Heart right ventricle (tissue), 16 donors: ENCODE data around the gene CEP128. TPM values are rescaled to one million over a fixed set of nuclear protein-coding genes. Genes with fewer than 3 reads are reported as not detected.

Experiments
- ATAC-seq, 8 donors: fragments of 200-7000 bp; cut with Tn5 transposase; one replicate each; pipeline ENCODE4 v1.9.1; 2020; ENCODE audit warnings: mild to moderate bottlenecking in 8 of 8, moderate library complexity in 8 of 8, moderate number of reproducible peaks in 1 of 8
- DNase-seq, 2 donors: peaks; one replicate each; pipeline ENCODE4 v3.0.0-alpha.2; 2020
- H3K27ac ChIP-seq, 10 donors: fragments of 200-600 bp; sonication (generic) in 2 of 10; one replicate each; pipeline versions ENCODE4 v1.5.0 to v1.8.0; 2020 to 2022; ENCODE audit warnings: mild to moderate bottlenecking in 3 of 10
- H3K27me3 ChIP-seq, 7 donors: fragments of 200-600 bp; one replicate each; pipeline ENCODE4 v1.8.0; 2021 to 2022; ENCODE audit warnings: mild to moderate bottlenecking in 2 of 7
- H3K36me3 ChIP-seq, 9 donors: fragments of 200-600 bp; sonication (generic) in 1 of 9; one replicate each; pipeline versions ENCODE4 v1.5.0 to v1.8.0; 2020 to 2022; ENCODE audit warnings: mild to moderate bottlenecking in 2 of 9
- H3K4me1 ChIP-seq, 9 donors: fragments of 200-600 bp; sonication (generic) in 1 of 9; one replicate each; pipeline versions ENCODE4 v1.5.0 to v1.8.0; 2020 to 2022; ENCODE audit warnings: mild to moderate bottlenecking in 4 of 9
- H3K4me3 ChIP-seq, 10 donors: fragments of 200-600 bp; sonication (generic) in 2 of 10; one replicate each; pipeline versions ENCODE4 v1.5.0 to v1.8.0; 2020 to 2022; ENCODE audit warnings: mild to moderate bottlenecking in 7 of 10, moderate library complexity in 2 of 10
- H3K9me3 ChIP-seq, 11 donors: fragments of 200-600 bp in 10 of 11; sonication (generic) in 2 of 11; one replicate each; pipeline versions ENCODE4 v1.5.0 to v1.8.0; 2013 to 2022; ENCODE audit warnings: mild to moderate bottlenecking in 2 of 11, control low read depth in 1 of 11, moderate library complexity in 1 of 11
- CTCF ChIP-seq, 9 donors: fragments of 200-600 bp; sonication (generic) in 2 of 9; IDR thresholded peaks; one replicate each; pipeline versions ENCODE4 v1.5.0 to v1.8.0; 2021 to 2022; ENCODE audit warnings: antibody characterized with exemption in 9 of 9, mild to moderate bottlenecking in 5 of 9, moderate library complexity in 1 of 9
- WGBS, 2 donors: extraction: QIAGEN DNeasy Blood & Tissue Kit; methylation state at CpG; one replicate each; pipeline ENCODE4 v1.1.7; 2013; ENCODE audit warnings: inconsistent platforms in 1 of 2; 5-methylcytosine and 5-hydroxymethylcytosine counted together
- intact Hi-C, 10 donors: fragments of 100-400 bp; cut with DNase I; formaldehyde crosslinking; loops; one replicate each; pipeline versions ENCODE4 v1.11.1 to v1.14.2; 2022
- polyA plus RNA-seq, 2 donors: library from polyadenylated mRNA; stranded (reverse); fragments of 200-250 nt; gene quantifications; one replicate each; pipeline ENCODE4 v1.2.3, GENCODE V29; 2013
- total RNA-seq, 10 donors: library from RNA; stranded (reverse); fragmentation: NEBNext Ultra II Directional in 3 of 10; extraction: Animal tissue kit (Norgen Biotek cat#: 25700) in 3 of 10; gene quantifications; one replicate each; pipeline versions ENCODE4 v1.2.1 to v1.2.4, GENCODE V29; 2021 to 2023
- donor health status: Arrhythmogenic right ventricular cardiomyopathy.
- donor health status: ischemic (EF 13 %, LVEDD 7.1; RV severe dilation, severe dysfunction).
- donor health status: healthy with polysubstance abuse.
- donor health status: DM: no; HTN: yes; CAD: no.
- donor health status: DM: no; HTN: no; CAD: no.
- donor health status: ischemic (EF 25% LVEDD 6.9; RV normal size, moderate dysfunction).
- donor health status: ischemic (EF 25% LVEDD 5.7; RV mildly dilated, moderate dysfunction).
- donor health status: healthy.
- donor health status: DM: yes; HTN: yes; CAD: no.
- donor health status: Ischemic cardiomyopathy.
- donor health status: ischemic (EF 35%, LVEDD 5.7; RV mildly dilated, moderate dysfunction).
- donor health status: nonischemic (EF 11% LVEDD 7.7; RV severe dilation, severe dysfunction).
- donor health status: DM: yes; HTN: yes; CAD: no.
- donor health status: PGD.
- donor health status: ischemic (EF 29% LVEDD 5.4; RV normal size, mild dysfunction).
- donor health status: nonischemic (EF 23%, LVEDD 6.1; RV moderate dilation, normal function).

Gene CEP128
- total and polyA plus RNA-seq, 12 donors = 0.93 to 4.9 (median 3.3) TPM

GRCh38 chr14:80942191-80942600 lies 658 bp upstream of the CEP128 start:
- ATAC-seq = peak in 2 of 8 donors; percentile 4 to 32

GRCh38 chr14:80940146-80940545 lies 1.4 kb downstream of the CEP128 start:
- peaks cover 0 to 3% (median 0%) of the 10 kb centered on the region in 7 donors for H3K27me3 ChIP-seq
- H3K9me3 ChIP-seq = no peaks in the 10 kb centered on the region
- no peak for ATAC-seq
- H3K4me3 ChIP-seq = no peak overlapping the region
- no peak for TF ChIP-seq CTCF (IDR thresholded peaks at IDR 0.05)
- no peak for DNase-seq
- intact Hi-C loops = no loop called here
- H3K36me3 ChIP-seq = no peaks in the 10 kb centered on the region
- WGBS, 2 donors = 84 to 97% methylated on average over 1 of the region's 1 CpG
- peaks cover 0 to 22% (median 12%) of the 10 kb centered on the region in 9 donors for H3K4me1 ChIP-seq
- H3K27ac ChIP-seq = no peak overlapping the region

More at GRCh38 chr14:80942191-80942600, 658 bp upstream of the CEP128 start:
- H3K27ac ChIP-seq = peak overlapping the region in 8 of 10 donors; percentile 2 to 84 (median 56)
- no peak for DNase-seq
- peaks cover 0 to 16% (median 5%) of the 10 kb centered on the region in 7 donors for H3K27me3 ChIP-seq
- TF ChIP-seq CTCF (IDR thresholded peaks at IDR 0.05) = no peak
- 31 to 46% methylated on average over 5 of the region's 5 CpGs for WGBS, 2 donors
- H3K36me3 ChIP-seq = no peaks in the 10 kb centered on the region
- H3K4me1 ChIP-seq = peaks cover 0 to 22% (median 12%) of the 10 kb centered on the region in 9 donors
- intact Hi-C loops = no loop called here
- H3K4me3 ChIP-seq = peak overlapping the region in 9 of 10 donors; percentile 17 to 87 (median 75)
- H3K9me3 ChIP-seq = no peaks in the 10 kb centered on the region

- 74 to 76% methylated on average over 4 of the region's 4 CpGs for WGBS, 2 donors
- DNase-seq (no peak), ATAC-seq (no peak)
- no peaks in the 10 kb centered on the region for H3K27me3 ChIP-seq
- peaks cover 0 to 21% (median 0%) of the 10 kb centered on the region in 9 donors for H3K4me1 ChIP-seq
- H3K36me3 ChIP-seq = no peaks in the 10 kb centered on the region
- peaks cover 0 to 4% (median 0%) of the 10 kb centered on the region in 11 donors for H3K9me3 ChIP-seq
- no peak overlapping the region for H3K27ac ChIP-seq
- no peak for TF ChIP-seq CTCF (IDR thresholded peaks at IDR 0.05)
- H3K4me3 ChIP-seq = no peak overlapping the region
- intact Hi-C loops = no loop called here
Observed at GRCh38 chr14:80933686-80934085, 7.9 kb downstream of the CEP128 start.

- no peaks in the 10 kb centered on the region for H3K27me3 ChIP-seq
- DNase-seq = no peak
- peaks cover 0 to 4% (median 0%) of the 10 kb centered on the region in 11 donors for H3K9me3 ChIP-seq
- intact Hi-C loops = no loop called here
- no peak overlapping the region for H3K4me3 ChIP-seq
- H3K36me3 ChIP-seq = no peaks in the 10 kb centered on the region
- no peak overlapping the region for H3K27ac ChIP-seq
- no peak for TF ChIP-seq CTCF (IDR thresholded peaks at IDR 0.05)
- no peak for ATAC-seq
- H3K4me1 ChIP-seq = peaks cover 0 to 21% (median 0%) of the 10 kb centered on the region in 9 donors
Observed at GRCh38 chr14:80933282-80933681, 8.3 kb downstream of the CEP128 start.
